ENCODE data around the gene SIL1.
"Not testable (repeated sequence)": the region's sequence is repeated elsewhere in the genome, so short reads cannot be mapped to it uniquely, and the experiment has no call there.

SIL1 gene

GRCh38 chr5:139021346-139021745 is 176.8 kb downstream of the SIL1 start:
- Histone ChIP-seq H3K9me3 (ENCODE audit: control insufficient read depth, insufficient read depth, low read length) (no peaks in the 10 kb centered on the region), H3K9ac (ENCODE audit: low read depth, low read length) (no peak overlapping the region), H3K27ac (ENCODE audit: low read depth, low read length) (no peak overlapping the region), H3K4me1 (ENCODE audit: control insufficient read depth, insufficient read depth, low read length) (no peaks in the 10 kb centered on the region), H3K27me3 (ENCODE audit: control insufficient read depth, insufficient read depth, low read length) (no peaks in the 10 kb centered on the region), H3K4me3 (ENCODE audit: low read depth, low read length) (no peak overlapping the region), H3K36me3 (ENCODE audit: control insufficient read depth, insufficient read depth, low read length) (no peaks in the 10 kb centered on the region)

DNA sequence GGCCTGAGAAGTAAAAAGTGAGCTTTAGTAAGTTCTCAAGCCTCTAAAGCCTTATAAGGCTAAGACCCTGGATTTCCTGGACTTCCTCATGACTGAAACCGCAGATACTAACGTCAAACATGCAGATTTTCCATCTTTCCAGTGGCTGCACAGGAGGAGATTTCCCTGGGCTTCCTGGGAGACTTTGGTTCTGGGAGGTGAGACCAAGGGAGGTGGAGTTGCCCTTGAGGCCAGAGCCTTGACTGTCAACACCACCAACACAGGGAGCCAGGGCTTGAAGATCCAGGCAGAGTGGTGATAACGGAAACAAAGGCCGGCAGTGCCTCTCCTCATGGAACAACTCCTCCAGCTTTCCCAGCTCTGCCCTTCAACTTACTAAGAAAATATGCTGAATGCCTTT is 178.3 kb downstream of the SIL1 start:
- no peak overlapping the region for H3K9ac ChIP-seq (ENCODE audit: low read depth, low read length)
- no peaks in the 10 kb centered on the region for H3K36me3 ChIP-seq (ENCODE audit: control insufficient read depth, insufficient read depth, low read length)
- H3K4me3 ChIP-seq (ENCODE audit: low read depth, low read length) = no peak overlapping the region
- H3K4me1 ChIP-seq (ENCODE audit: control insufficient read depth, insufficient read depth, low read length) = no peaks in the 10 kb centered on the region
- H3K27ac ChIP-seq (ENCODE audit: low read depth, low read length) = no peak overlapping the region
- H3K27me3 ChIP-seq (ENCODE audit: control insufficient read depth, insufficient read depth, low read length) = no peaks in the 10 kb centered on the region
- no peaks in the 10 kb centered on the region for H3K9me3 ChIP-seq (ENCODE audit: control insufficient read depth, insufficient read depth, low read length)

- Histone ChIP-seq H3K4me1 (ENCODE audit: control insufficient read depth, insufficient read depth, low read length) (no peaks in the 10 kb centered on the region), H3K36me3 (ENCODE audit: control insufficient read depth, insufficient read depth, low read length) (no peaks in the 10 kb centered on the region), H3K9ac (ENCODE audit: low read depth, low read length) (no peak overlapping the region), H3K4me3 (ENCODE audit: low read depth, low read length) (no peak overlapping the region), H3K27me3 (ENCODE audit: control insufficient read depth, insufficient read depth, low read length) (no peaks in the 10 kb centered on the region), H3K9me3 (ENCODE audit: control insufficient read depth, insufficient read depth, low read length) (no peaks in the 10 kb centered on the region), H3K27ac (ENCODE audit: low read depth, low read length) (no peak overlapping the region)
Measured at GRCh38 chr5:139019211-139019610, 179.0 kb downstream of the SIL1 start.

DNA sequence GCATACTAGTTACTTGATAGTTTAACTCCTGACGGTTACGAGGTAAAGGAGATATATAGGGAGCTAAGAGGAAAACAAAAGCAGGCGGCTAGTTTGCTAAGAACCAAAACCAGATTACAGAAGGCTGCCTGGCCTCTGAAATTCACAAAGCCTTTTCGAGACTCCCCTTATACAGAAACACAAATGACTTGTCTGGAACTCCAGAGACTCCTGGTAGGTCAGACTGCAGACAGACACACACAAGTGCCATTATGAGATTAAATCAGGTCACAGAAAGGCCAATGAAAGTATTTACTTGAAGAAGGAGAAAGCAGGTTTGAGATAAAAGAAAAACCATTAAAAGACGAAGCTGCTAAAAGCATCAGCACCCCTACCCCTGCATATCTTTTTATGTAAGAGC is 180.5 kb downstream of the SIL1 start:
- H3K36me3 ChIP-seq (ENCODE audit: control insufficient read depth, insufficient read depth, low read length) = no peaks in the 10 kb centered on the region
- no peaks in the 10 kb centered on the region for H3K27me3 ChIP-seq (ENCODE audit: control insufficient read depth, insufficient read depth, low read length)
- no peak overlapping the region for H3K27ac ChIP-seq (ENCODE audit: low read depth, low read length)
- H3K4me3 ChIP-seq (ENCODE audit: low read depth, low read length) = no peak overlapping the region
- H3K4me1 ChIP-seq (ENCODE audit: control insufficient read depth, insufficient read depth, low read length) = no peaks in the 10 kb centered on the region
- H3K9me3 ChIP-seq (ENCODE audit: control insufficient read depth, insufficient read depth, low read length) = no peaks in the 10 kb centered on the region
- H3K9ac ChIP-seq (ENCODE audit: low read depth, low read length) = no peak overlapping the region

DNA sequence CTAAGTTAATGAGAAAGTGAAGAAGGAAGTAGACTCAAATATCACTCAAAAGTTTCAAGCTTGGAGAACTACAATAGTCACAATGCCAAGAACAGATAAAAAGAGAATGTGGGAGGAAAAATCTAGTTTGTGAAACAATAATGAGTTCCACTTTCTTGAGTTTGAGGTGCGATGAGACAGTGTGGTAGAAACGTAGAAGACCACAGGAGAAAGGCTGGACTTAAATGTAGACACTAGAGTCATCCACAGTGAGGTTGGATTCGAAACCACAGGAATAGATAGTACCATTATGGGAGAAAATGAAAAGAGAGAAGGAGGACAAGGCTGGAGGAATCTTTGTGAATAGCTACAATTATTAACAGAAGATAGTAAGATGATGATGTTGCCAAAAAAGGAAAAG is 182.0 kb downstream of the SIL1 start:
- H3K27me3 ChIP-seq (ENCODE audit: control insufficient read depth, insufficient read depth, low read length) = no peaks in the 10 kb centered on the region

DNA sequence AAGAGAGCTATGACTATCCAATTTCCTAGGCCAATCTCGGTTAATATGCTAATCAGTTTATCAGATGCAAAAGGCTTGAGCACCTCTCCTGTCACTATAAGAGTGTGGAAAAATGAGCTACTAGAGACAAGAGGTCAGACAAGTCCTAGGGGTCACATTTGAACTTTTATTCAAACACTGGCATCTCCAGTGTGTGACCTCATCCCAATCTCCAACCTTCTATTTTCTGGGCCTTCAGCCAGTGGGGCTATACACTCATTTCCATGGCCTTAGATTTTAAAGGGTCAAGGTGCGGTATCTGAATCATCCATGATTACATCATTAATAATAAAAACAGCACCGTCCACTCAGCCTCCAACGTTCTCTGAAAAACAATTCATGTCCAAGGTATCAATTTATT is 183.4 kb downstream of the SIL1 start:
- H3K36me3 ChIP-seq (ENCODE audit: control insufficient read depth, insufficient read depth, low read length) = no peaks in the 10 kb centered on the region
- no peak overlapping the region for H3K9ac ChIP-seq (ENCODE audit: low read depth, low read length)
- H3K9me3 ChIP-seq (ENCODE audit: control insufficient read depth, insufficient read depth, low read length) = no peaks in the 10 kb centered on the region
- no peaks in the 10 kb centered on the region for H3K27me3 ChIP-seq (ENCODE audit: control insufficient read depth, insufficient read depth, low read length)
- no peaks in the 10 kb centered on the region for H3K4me1 ChIP-seq (ENCODE audit: control insufficient read depth, insufficient read depth, low read length)
- no peak overlapping the region for H3K4me3 ChIP-seq (ENCODE audit: low read depth, low read length)
- no peak overlapping the region for H3K27ac ChIP-seq (ENCODE audit: low read depth, low read length)

More for the DNA sequence above, 182.0 kb downstream of the SIL1 start:
- no peak overlapping the region for H3K27ac ChIP-seq (ENCODE audit: low read depth, low read length)
- H3K36me3 ChIP-seq (ENCODE audit: control insufficient read depth, insufficient read depth, low read length) = no peaks in the 10 kb centered on the region
- H3K9ac ChIP-seq (ENCODE audit: low read depth, low read length) = no peak overlapping the region
- no peaks in the 10 kb centered on the region for H3K4me1 ChIP-seq (ENCODE audit: control insufficient read depth, insufficient read depth, low read length)
- H3K9me3 ChIP-seq (ENCODE audit: control insufficient read depth, insufficient read depth, low read length) = no peaks in the 10 kb centered on the region
- H3K4me3 ChIP-seq (ENCODE audit: low read depth, low read length) = no peak overlapping the region

DNA sequence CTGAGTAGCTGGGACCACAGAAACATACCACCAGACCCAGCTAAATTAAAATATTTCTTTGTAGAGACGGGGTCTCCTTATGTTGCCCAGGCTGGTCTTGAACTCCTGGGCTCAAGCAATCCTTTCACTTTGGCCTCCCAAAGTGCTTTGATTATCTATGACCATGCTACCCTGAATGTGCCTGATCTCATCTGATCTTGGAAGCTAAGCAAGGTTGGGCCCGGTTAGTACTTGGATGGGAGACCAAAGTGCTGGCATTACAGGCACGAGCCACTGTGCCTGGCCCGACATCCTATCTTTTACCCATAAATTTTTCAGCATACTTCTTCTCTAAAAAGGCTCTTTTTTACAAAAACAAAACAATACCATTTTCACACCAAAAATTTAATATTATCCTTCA is 186.0 kb downstream of the SIL1 start:
- Histone ChIP-seq H3K36me3 (ENCODE audit: control insufficient read depth, insufficient read depth, low read length) (no peaks in the 10 kb centered on the region), H3K27me3 (ENCODE audit: control insufficient read depth, insufficient read depth, low read length) (no peaks in the 10 kb centered on the region), H3K27ac (ENCODE audit: low read depth, low read length) (no peak overlapping the region), H3K9ac (ENCODE audit: low read depth, low read length) (no peak overlapping the region), H3K9me3 (ENCODE audit: control insufficient read depth, insufficient read depth, low read length) (no peaks in the 10 kb centered on the region), H3K4me1 (ENCODE audit: control insufficient read depth, insufficient read depth, low read length) (no peaks in the 10 kb centered on the region), H3K4me3 (ENCODE audit: low read depth, low read length) (no peak overlapping the region)

DNA sequence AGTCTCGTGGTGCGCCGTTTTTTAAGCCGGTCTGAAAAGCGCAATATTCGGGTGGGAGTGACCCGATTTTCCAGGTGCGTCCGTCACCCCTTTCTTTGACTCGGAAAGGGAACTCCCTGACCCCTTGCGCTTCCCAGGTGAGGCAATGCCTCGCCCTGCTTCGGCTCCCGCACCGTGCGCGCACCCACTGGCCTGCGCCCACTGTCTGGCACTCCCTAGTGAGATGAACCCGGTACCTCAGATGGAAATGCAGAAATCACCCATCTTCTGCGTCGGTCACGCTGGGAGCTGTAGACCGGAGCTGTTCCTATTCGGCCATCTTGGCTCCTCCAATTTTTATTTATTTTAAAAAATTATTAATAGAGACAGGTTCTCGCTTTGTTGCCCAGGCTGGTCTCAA is 187.0 kb downstream of the SIL1 start:
- not testable (repeated sequence) for H3K4me1 ChIP-seq (ENCODE audit: control insufficient read depth, insufficient read depth, low read length); H3K27me3 ChIP-seq (ENCODE audit: control insufficient read depth, insufficient read depth, low read length); H3K9me3 ChIP-seq (ENCODE audit: control insufficient read depth, insufficient read depth, low read length); H3K27ac ChIP-seq (ENCODE audit: low read depth, low read length); H3K36me3 ChIP-seq (ENCODE audit: control insufficient read depth, insufficient read depth, low read length)
- Histone ChIP-seq H3K9ac (ENCODE audit: low read depth, low read length) (peak overlapping the region; percentile 78), H3K4me3 (ENCODE audit: low read depth, low read length) (peak overlapping the region; percentile 45)

DNA sequence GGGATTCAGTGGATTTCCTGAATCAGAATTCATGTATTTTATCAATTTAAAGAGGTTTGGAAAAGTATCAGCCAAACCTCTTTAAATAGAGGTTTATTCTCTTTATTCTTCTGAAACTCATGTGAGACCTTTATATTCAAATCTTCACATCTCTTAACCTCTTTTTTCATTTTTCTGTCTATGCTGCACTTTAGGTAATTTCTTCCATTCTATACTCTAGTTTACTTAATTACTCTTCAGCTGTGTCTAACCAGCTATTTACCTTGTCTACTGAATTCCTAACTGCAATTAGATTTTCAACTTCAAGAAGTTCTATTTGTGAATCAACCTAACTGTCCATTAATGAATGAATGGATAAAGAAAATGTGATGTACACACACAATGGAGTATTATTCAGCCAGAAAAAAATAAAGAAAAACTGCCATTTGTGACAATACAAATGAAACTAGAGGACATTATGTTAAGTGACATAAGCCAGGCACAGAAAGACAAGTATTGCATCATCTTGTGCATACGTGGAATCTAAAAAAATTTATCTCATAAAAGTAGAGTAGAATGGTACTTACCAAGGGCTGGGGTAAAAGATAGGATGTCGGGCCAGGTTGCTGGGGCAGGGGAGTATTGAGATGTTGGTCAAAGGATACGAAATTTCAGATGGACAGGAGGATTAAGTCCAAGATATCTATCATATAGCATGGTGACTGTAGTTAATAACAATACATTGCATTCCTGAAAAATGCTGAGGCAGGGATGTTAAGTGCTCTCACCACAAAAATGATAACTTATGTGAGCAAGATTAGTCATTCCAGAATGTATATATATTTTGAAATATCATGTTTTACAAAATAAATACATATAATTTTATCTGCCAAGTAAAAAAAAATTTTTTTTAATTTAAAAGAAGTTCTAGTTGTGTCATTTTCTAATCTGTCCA is 193.5 kb downstream of the SIL1 start:
- Histone ChIP-seq H3K27ac (ENCODE audit: low read depth, low read length) (no peak overlapping the region), H3K9ac (ENCODE audit: low read depth, low read length) (no peak overlapping the region), H3K36me3 (ENCODE audit: control insufficient read depth, insufficient read depth, low read length) (no peaks in the 10 kb centered on the region), H3K4me1 (ENCODE audit: control insufficient read depth, insufficient read depth, low read length) (no peaks in the 10 kb centered on the region), H3K27me3 (ENCODE audit: control insufficient read depth, insufficient read depth, low read length) (no peaks in the 10 kb centered on the region), H3K4me3 (ENCODE audit: low read depth, low read length) (no peak overlapping the region), H3K9me3 (ENCODE audit: control insufficient read depth, insufficient read depth, low read length) (no peaks in the 10 kb centered on the region)

GRCh38 chr5:138999674-139000073 is 198.5 kb downstream of the SIL1 start:
- Histone ChIP-seq H3K9ac (ENCODE audit: low read depth, low read length) (no peak overlapping the region), H3K27ac (ENCODE audit: low read depth, low read length) (no peak overlapping the region), H3K4me3 (ENCODE audit: low read depth, low read length) (no peak overlapping the region), H3K36me3 (ENCODE audit: control insufficient read depth, insufficient read depth, low read length) (no peaks in the 10 kb centered on the region), H3K27me3 (ENCODE audit: control insufficient read depth, insufficient read depth, low read length) (no peaks in the 10 kb centered on the region), H3K4me1 (ENCODE audit: control insufficient read depth, insufficient read depth, low read length) (no peaks in the 10 kb centered on the region), H3K9me3 (ENCODE audit: control insufficient read depth, insufficient read depth, low read length) (no peaks in the 10 kb centered on the region)

DNA sequence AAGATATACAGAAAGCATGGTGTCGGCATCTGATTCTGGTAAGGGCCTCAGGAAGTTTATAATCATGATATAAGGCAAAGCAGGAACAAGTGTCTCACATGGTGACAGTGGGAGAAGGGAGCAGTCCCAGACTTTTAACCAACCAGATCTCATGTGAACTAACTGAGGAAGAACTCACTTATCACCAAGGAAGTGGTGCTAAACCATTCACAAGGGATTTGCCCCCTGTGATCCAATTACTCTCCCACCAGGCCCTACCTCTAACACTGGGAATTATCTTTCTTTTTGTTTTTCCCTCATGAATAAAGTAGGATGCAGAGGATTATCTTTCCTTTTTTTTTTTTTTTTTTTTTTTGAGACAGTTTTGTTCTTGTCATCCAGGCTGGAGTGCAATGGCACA is 199.6 kb downstream of the SIL1 start:
- Histone ChIP-seq H3K27ac (ENCODE audit: low read depth, low read length) (no peak overlapping the region), H3K27me3 (ENCODE audit: control insufficient read depth, insufficient read depth, low read length) (no peaks in the 10 kb centered on the region), H3K9ac (ENCODE audit: low read depth, low read length) (no peak overlapping the region), H3K4me3 (ENCODE audit: low read depth, low read length) (no peak overlapping the region), H3K4me1 (ENCODE audit: control insufficient read depth, insufficient read depth, low read length) (no peaks in the 10 kb centered on the region), H3K9me3 (ENCODE audit: control insufficient read depth, insufficient read depth, low read length) (no peaks in the 10 kb centered on the region), H3K36me3 (ENCODE audit: control insufficient read depth, insufficient read depth, low read length) (no peaks in the 10 kb centered on the region)

Measured in HUES48 (cell line).